Endodermal cell (in vitro differentiated cells): ENCODE data around the gene MEGF8. TPM values are rescaled to one million over a fixed set of nuclear protein-coding genes. Genes with fewer than 3 reads are reported as not detected.

Experiments used
- DNase-seq: peaks from one replicate; pipeline ENCODE4 v3.0.0-alpha.2; 2017
- H3K27ac ChIP-seq: 2 replicates; pipeline ENCODE4 v1.5.1; 2013; ENCODE audit warnings: mild to moderate bottlenecking, low read depth, low read length, moderate library complexity
- H3K27me3 ChIP-seq: 2 replicates; pipeline ENCODE4 v1.6.1; 2013; ENCODE audit warnings: mild to moderate bottlenecking, low read length, moderate library complexity; ENCODE audit not compliant: insufficient read depth, control insufficient read depth, poor library complexity, severe bottlenecking
- H3K36me3 ChIP-seq: 2 replicates; pipeline ENCODE4 v1.7.0; 2013; ENCODE audit warnings: mild to moderate bottlenecking, low read length, moderate library complexity; ENCODE audit not compliant: control insufficient read depth, insufficient read depth
- H3K4me1 ChIP-seq: one replicate; pipeline ENCODE4 v1.7.0; 2013; ENCODE audit warnings: low read length; ENCODE audit not compliant: control insufficient read depth, insufficient read depth
- H3K4me3 ChIP-seq: 2 replicates; pipeline ENCODE4 v1.5.1; 2013; ENCODE audit warnings: mild to moderate bottlenecking, low read length, moderate library complexity
- H3K9ac ChIP-seq: 2 replicates; pipeline ENCODE4 v1.6.1; 2013; ENCODE audit warnings: mild to moderate bottlenecking, low read length, moderate library complexity; ENCODE audit not compliant: poor library complexity, severe bottlenecking; ENCODE audit errors: extremely low read depth
- H3K9me3 ChIP-seq: 2 replicates; pipeline ENCODE4 v1.6.1; 2013; ENCODE audit warnings: mild to moderate bottlenecking, low read length, moderate library complexity; ENCODE audit not compliant: control insufficient read depth
- H3K27ac Mint-ChIP-seq: 2 replicates; pipeline ENCODE4 v1.8.0; 2020; ENCODE audit warnings: mixed read lengths
- H3K27me3 Mint-ChIP-seq: 2 replicates; pipeline ENCODE4 v1.8.0; 2021; ENCODE audit warnings: mild to moderate bottlenecking, mixed read lengths; ENCODE audit not compliant: insufficient read depth
- H3K36me3 Mint-ChIP-seq: 2 replicates; pipeline ENCODE4 v1.8.0; 2020; ENCODE audit warnings: low read depth, mixed read lengths
- H3K4me1 Mint-ChIP-seq: 2 replicates; pipeline ENCODE4 v1.8.0; 2020; ENCODE audit warnings: mixed read lengths
- H3K4me3 Mint-ChIP-seq: 2 replicates; pipeline ENCODE4 v1.8.0; 2020; ENCODE audit warnings: mild to moderate bottlenecking, moderate library complexity, mixed read lengths
- H3K9me3 Mint-ChIP-seq: 2 replicates; pipeline ENCODE4 v1.8.0; 2020; ENCODE audit warnings: mild to moderate bottlenecking, mixed read lengths
- CTCF ChIP-seq: fragments of 200-600 bp; sonication (generic); conservative IDR thresholded peaks from 2 replicates; pipeline ENCODE4 v1.5.0; 2021; ENCODE audit warnings: antibody characterized with exemption, mild to moderate bottlenecking
- WGBS, 2 experiments: methylation state at CpG; one replicate each; pipeline versions ENCODE4 v1.1.5 to v1.1.7; 2013; ENCODE audit warnings: missing lambda C conversion rate in 2 of 2, mixed read lengths in 1 of 2; ENCODE audit not compliant: insufficient coverage in 1 of 2, insufficient read length in 1 of 2; 5-methylcytosine and 5-hydroxymethylcytosine counted together
- total RNA-seq, 2 donors: library from RNA; stranded (reverse); fragmentation: NEBNext Ultra II Directional in 1 of 2; extraction: Animal tissue kit (Norgen Biotek cat#: 25700) in 1 of 2; gene quantifications; 2 replicates in 1 of 2; 3 replicates in 1 of 2; pipeline ENCODE4 v1.2.1, GENCODE V29; 2021

MEGF8 gene
- total RNA-seq, 2 donors from 2014 or later: 48.0 to 51.4 TPM

GRCh38 chr19:42370068-42370520, 44.7 kb downstream of the MEGF8 start:
- no peak overlapping the region for H3K4me3 Mint-ChIP-seq
- peaks cover 37% of the 10 kb centered on the region for H3K36me3 Mint-ChIP-seq

GRCh38 chr19:42370626-42371175, 45.3 kb downstream of the MEGF8 start:
- H3K9me3 ChIP-seq: no peaks in the 10 kb centered on the region
- DNase-seq: no peak
- Mint-ChIP-seq H3K4me3 (no peak overlapping the region), H3K27ac (no peak overlapping the region), H3K9me3 (peaks cover 3% of the 10 kb centered on the region), H3K4me1 (peaks cover 6% of the 10 kb centered on the region), H3K36me3 (peaks cover 39% of the 10 kb centered on the region), H3K27me3 (no peaks in the 10 kb centered on the region)
- H3K4me3 ChIP-seq: no peak overlapping the region
- H3K9ac ChIP-seq: no peak overlapping the region
- H3K36me3 ChIP-seq: peaks cover 18% of the 10 kb centered on the region
- no peak for TF ChIP-seq CTCF
- H3K4me1 ChIP-seq: peaks cover 4% of the 10 kb centered on the region
- H3K27ac ChIP-seq: no peak overlapping the region
- WGBS, 2 experiments: 95% methylated on average over 5 to 9 of the region's 12 CpGs
- H3K27me3 ChIP-seq: no peaks in the 10 kb centered on the region

More at GRCh38 chr19:42370068-42370520, 44.7 kb downstream of the MEGF8 start:
- Histone ChIP-seq H3K27ac (no peak overlapping the region), H3K27me3 (no peaks in the 10 kb centered on the region), H3K9me3 (no peaks in the 10 kb centered on the region), H3K4me3 (no peak overlapping the region), H3K36me3 (peaks cover 18% of the 10 kb centered on the region), H3K4me1 (peaks cover 4% of the 10 kb centered on the region), H3K9ac (no peak overlapping the region)
- Mint-ChIP-seq H3K27ac (no peak overlapping the region), H3K27me3 (no peaks in the 10 kb centered on the region), H3K4me1 (peaks cover 6% of the 10 kb centered on the region), H3K9me3 (peaks cover 3% of the 10 kb centered on the region)
- TF ChIP-seq CTCF: peak; percentile 43
- WGBS, 2 experiments: 38 to 57% methylated on average over 6 to 9 of the region's 9 CpGs
- DNase-seq: peak; percentile 87

GRCh38 chr19:42374826-42375376, 49.5 kb downstream of the MEGF8 start:
- Histone ChIP-seq H3K4me1 (no peaks in the 10 kb centered on the region), H3K27ac (no peak overlapping the region), H3K36me3 (peaks cover 15% of the 10 kb centered on the region), H3K9ac (no peak overlapping the region), H3K9me3 (no peaks in the 10 kb centered on the region), H3K4me3 (no peak overlapping the region), H3K27me3 (no peaks in the 10 kb centered on the region)
- Mint-ChIP-seq H3K36me3 (peaks cover 31% of the 10 kb centered on the region), H3K4me1 (peaks cover 3% of the 10 kb centered on the region), H3K4me3 (no peak overlapping the region), H3K27ac (no peak overlapping the region), H3K9me3 (no peaks in the 10 kb centered on the region), H3K27me3 (peaks cover under 1% of the 10 kb centered on the region)
- no peak for DNase-seq
- WGBS, 2 experiments: 94 to 95% methylated on average over 9 to 11 of the region's 11 CpGs
- no peak for TF ChIP-seq CTCF
